Frontal cortex (tissue), 4 donors: ENCODE measurements around the gene SIPA1. TPM values are rescaled to one million over a fixed set of nuclear protein-coding genes. Genes with fewer than 3 reads are reported as not detected.
A peak's percentile ranks its signal among the peaks of the same experiment; 100 is the strongest.

Experiments used
- DNase-seq, 2 donors: peaks; one replicate each; pipeline ENCODE4 v3.0.0; 2012; ENCODE audit warnings: low spot score in 2 of 2
- FAIRE-seq: peaks from 2 replicates; lab custom pipeline; 2012; peaks lifted over from hg19 to GRCh38; lab: Jason Lieb, UNC
- small RNA-seq: library from RNA; depleted of rRNA; stranded (forward); fragments of <200 nt; gene quantifications from one replicate; pipeline ENCODE3, GENCODE V24; 2014
- total RNA-seq: library from RNA; depleted of rRNA; stranded (reverse); fragments of >200 nt; gene quantifications from one replicate; pipeline ENCODE4 v1.2.3, GENCODE V29; 2014
- donor health status: control.
- donor health status: control.
- donor health status: control.

The SIPA1 gene
- total RNA-seq, 1 donor from 2014 or later: 3.7 TPM

DNA sequence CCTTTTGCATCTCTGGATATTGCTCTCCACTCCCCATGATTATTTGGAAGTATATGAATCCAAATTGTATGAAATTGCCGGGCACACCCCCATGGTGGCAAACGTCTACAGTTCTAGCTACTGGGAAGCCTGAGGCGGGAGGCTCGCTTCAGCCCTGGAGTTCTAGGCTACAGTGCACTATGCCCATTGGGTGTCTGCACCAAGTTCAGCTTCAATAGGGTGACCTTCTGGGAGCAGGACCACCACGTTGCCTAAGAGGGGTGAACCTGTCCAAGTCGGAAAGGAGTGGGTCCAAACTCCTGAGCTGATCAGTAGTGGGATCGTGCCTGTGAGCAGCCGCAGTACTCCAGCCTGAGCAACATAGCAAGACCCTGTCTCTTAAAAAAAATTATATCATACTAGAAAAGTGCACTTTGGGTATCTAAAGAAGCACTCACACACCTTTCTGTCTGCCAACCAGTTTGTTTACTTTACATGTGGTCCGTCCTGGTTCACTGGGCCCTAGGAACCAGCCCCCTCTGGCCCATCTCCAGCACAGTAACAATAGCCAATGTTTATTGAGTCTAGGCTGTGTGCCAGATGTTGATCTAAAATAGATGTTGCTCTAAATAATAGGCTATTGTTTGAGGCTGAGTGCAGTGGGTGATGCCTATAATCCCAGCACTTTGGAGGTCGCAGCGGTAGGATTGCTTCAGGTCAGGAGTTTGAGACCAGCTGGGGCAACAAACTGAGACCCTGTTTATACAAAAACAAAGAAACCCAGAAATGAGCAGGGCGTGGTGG is 57.7 kb downstream of the SIPA1 start:
- FAIRE-seq: no peak
- peak in 1 of 2 donors; percentile 20 for DNase-seq

DNA sequence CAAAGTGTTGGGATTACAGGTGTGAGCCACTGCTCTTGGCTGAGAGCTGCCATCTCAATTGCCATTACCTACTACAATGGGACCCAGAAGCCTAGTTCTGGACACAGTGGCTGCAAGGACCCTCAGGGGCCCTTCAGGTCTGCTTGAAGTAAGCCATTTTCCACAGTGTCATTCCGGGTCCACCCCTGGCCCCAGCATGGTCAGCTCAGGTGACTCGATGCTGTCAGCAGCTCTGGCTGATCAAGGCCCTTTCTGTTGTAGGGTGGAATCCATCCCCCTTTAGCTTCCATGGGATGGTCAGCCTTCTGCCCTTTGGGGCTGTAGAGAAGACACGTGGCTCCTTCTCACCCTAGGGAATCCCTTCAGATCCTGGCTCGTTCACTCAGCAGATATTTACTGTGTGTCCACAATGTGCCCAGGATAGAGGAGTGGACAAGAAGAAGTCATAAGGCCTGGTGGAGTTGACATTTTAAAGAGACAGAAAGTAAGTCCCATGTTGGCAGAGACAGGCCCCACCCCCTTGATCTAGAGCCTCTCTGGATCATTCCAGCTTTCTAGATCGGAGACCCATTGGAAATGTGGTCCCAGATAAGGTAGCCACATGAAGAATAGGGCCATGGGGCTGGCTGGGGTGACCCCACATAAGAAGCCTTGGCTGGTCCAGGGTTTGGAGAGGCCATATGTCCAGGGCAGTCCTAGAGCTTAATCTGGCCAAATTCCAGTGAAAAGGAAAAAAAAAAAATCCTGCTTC is 59.1 kb downstream of the SIPA1 start:
- FAIRE-seq: no peak

DNA sequence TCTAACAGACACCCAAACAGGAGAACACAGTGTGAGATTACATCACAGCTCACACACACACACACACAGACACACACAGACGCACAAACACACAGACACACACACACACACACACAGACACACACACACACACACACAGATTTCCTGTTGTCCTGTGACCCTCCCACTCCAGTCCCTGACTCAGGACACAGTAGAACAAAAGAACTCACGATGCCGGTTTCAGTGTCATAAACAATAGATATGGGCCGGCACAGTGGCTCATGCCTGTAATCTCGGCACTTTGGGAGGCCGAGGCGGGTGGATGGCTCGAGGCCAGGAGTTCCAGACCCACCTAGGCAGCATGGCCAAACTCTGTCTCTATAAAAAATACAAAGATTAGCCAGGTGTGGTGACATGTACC is 60.3 kb downstream of the SIPA1 start:
- FAIRE-seq: no peak

More for the DNA sequence above, 59.1 kb downstream of the SIPA1 start:
- no peak for DNase-seq

DNA sequence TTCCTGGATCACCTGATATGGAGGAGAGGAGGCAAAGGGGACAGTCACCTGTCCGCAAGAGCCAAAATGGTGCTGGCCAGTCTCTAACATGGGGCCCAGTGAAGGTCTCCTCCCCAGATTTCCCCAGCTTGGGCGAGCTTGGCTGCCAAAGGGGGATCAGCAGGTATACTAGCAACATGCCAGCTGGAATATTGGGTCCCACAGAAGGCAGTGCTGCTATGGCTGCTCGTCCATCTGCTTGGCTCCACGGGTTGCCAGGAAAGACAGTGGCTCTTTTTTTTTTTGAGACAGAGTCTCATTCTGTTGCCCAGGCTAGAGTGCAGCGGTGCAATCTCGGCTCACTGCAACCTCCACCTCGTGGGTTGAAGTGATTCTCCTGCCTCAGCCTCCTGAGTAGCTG is 61.4 kb downstream of the SIPA1 start:
- no peak for DNase-seq
- no peak for FAIRE-seq

More for the DNA sequence above, 60.3 kb downstream of the SIPA1 start:
- no peak for DNase-seq

DNA sequence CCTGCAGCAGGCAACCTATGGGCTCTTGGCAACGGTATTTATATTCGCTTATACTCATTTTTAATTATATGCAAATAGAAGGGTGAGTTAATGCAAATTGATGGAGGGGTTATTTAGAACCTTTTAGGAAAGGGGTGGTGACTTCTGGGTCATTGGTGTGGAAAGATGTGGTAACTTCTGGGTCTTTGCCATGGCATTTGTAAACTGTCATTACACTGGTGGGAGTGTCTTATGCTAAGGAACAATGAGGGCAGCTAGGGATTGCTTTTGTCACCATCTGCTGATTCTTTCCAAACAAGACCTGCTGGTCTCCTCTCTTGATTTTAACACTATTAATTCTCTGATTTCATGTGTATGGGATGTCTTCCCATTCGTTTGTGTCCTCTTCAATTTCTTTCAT is 62.5 kb downstream of the SIPA1 start:
- FAIRE-seq (no peak), DNase-seq (no peak)

Small RNAs within 50 kb of the gene (small RNA-seq; reads per million reads assigned to genes)
- gene MIR4489 (not detected), gene MIR4690 (not detected), gene RN7SL309P (not detected)

Other genes starting within 250 kb of the SIPA1 start
- 1.6 TPM for gene NEAT1, start 215.3 kb upstream of the SIPA1 start, total RNA-seq
- gene MALAT1, start 139.1 kb upstream of the SIPA1 start, total RNA-seq: 6,549 TPM
- gene SCYL1, start 113.0 kb upstream of the SIPA1 start, total RNA-seq: 39.1 TPM
- gene LTBP3, start 79.7 kb upstream of the SIPA1 start, total RNA-seq: 17.5 TPM
- 15.9 TPM for gene ZNRD2, start 67.6 kb upstream of the SIPA1 start, total RNA-seq
- gene FAM89B, start 65.6 kb upstream of the SIPA1 start, total RNA-seq: 19.6 TPM
- gene EHBP1L1, start 62.0 kb upstream of the SIPA1 start, total RNA-seq: 8.6 TPM
- gene KCNK7, start 42.3 kb upstream of the SIPA1 start, total RNA-seq: not detected
- 6.9 TPM for gene MAP3K11, start 23.9 kb upstream of the SIPA1 start, total RNA-seq
- gene PCNX3, start 22.3 kb upstream of the SIPA1 start, total RNA-seq: 7.7 TPM
- gene RELA, start 24.8 kb downstream of the SIPA1 start, total RNA-seq: 16.3 TPM
- gene KAT5, start 74.2 kb downstream of the SIPA1 start, total RNA-seq: 61.1 TPM
- 9.4 TPM for gene RNASEH2C, start 82.7 kb downstream of the SIPA1 start, total RNA-seq
- gene AP5B1, start 142.9 kb downstream of the SIPA1 start, total RNA-seq: 4.1 TPM
- under 0.01 TPM for gene OVOL1, start 149.0 kb downstream of the SIPA1 start, total RNA-seq
- 6.1 TPM for gene SNX32, start 195.9 kb downstream of the SIPA1 start, total RNA-seq
- gene CFL1, start 220.1 kb downstream of the SIPA1 start, total RNA-seq: 613 TPM
- 42.8 TPM for gene MUS81, start 222.3 kb downstream of the SIPA1 start, total RNA-seq
- gene EFEMP2, start 234.7 kb downstream of the SIPA1 start, total RNA-seq: 13.0 TPM
- not detected for gene CTSW, start 241.7 kb downstream of the SIPA1 start, total RNA-seq